ENCODE data around the gene HHAT.

Gene HHAT

DNA sequence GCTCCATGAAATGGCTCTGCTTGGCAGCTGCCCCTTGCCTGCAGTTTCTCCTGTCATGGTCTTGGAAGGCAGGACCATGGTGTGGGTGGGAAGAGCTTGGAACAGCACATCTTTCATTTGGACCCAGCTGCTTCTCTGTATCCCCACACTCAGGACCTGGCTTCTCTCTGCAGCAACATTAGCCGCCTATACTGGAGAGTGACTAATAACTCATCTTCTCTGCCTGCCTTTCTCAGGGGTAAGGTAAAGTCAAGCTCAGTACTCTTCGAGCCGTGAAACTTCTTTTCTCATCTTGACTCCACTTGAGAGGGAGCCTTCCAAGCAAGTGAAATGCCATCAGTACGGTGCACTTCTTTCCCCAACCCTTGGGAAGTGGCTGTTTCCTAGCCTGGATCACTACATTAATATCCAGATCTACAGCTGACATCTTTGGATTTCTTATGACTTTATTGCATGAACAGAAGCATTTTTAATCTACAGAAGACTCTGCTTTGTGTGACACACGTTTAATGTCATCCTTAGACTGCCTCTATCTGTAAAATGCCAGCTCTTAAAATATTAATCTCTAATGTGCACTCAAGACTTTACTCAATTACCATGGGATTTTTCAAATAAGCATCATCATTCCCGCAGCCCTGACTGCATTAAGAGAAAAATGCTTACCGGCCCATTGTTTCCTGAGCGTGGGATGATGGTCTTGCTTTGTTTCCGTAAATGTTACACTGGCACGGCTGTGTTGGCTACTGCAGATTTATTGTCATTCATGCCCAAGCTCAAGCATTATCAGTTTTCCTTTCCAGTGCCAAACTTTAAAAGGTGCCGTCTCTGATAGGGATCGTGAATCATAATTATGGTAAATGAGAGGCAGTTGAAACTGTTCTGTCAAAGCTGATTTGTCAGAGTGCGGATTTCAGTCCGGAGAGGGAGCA, 242.9 kb downstream of the HHAT start:
- TF ChIP-seq, protein P1, sequence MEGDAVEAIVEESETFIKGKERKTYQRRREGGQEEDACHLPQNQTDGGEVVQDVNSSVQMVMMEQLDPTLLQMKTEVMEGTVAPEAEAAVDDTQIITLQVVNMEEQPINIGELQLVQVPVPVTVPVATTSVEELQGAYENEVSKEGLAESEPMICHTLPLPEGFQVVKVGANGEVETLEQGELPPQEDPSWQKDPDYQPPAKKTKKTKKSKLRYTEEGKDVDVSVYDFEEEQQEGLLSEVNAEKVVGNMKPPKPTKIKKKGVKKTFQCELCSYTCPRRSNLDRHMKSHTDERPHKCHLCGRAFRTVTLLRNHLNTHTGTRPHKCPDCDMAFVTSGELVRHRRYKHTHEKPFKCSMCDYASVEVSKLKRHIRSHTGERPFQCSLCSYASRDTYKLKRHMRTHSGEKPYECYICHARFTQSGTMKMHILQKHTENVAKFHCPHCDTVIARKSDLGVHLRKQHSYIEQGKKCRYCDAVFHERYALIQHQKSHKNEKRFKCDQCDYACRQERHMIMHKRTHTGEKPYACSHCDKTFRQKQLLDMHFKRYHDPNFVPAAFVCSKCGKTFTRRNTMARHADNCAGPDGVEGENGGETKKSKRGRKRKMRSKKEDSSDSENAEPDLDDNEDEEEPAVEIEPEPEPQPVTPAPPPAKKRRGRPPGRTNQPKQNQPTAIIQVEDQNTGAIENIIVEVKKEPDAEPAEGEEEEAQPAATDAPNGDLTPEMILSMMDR (conservative IDR thresholded peaks at IDR 0.05; ENCODE audit: low read depth, low read length) = no peak
- no peak overlapping the region for H3K4me3 ChIP-seq (ENCODE audit: low read depth, low read length)
- no peak for DNase-seq (ENCODE audit: low read depth)

DNA sequence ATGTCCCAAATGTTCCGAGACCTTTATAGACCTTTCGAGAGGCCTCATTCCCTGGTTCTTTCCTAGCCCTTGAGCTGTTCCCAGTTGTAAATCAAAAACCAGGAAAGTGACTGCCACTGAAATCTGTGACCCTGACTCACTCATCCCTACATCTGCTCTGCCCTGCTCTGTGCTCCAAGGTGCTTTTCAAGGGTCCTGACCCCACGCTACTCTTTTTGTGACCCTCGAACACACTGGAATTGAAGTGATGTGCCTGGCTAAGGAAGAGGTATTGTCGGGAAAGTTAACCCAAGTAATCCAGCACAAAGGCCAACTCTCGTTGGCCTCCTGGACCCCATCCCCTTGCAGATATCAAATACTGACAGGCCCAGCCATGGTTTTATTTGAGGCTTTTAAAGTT, 244.4 kb downstream of the HHAT start:
- TF ChIP-seq, protein P1 (conservative IDR thresholded peaks at IDR 0.05; ENCODE audit: low read depth, low read length) = no peak
- DNase-seq (ENCODE audit: low read depth) = no peak
- H3K4me3 ChIP-seq (ENCODE audit: low read depth, low read length) = no peak overlapping the region

DNA sequence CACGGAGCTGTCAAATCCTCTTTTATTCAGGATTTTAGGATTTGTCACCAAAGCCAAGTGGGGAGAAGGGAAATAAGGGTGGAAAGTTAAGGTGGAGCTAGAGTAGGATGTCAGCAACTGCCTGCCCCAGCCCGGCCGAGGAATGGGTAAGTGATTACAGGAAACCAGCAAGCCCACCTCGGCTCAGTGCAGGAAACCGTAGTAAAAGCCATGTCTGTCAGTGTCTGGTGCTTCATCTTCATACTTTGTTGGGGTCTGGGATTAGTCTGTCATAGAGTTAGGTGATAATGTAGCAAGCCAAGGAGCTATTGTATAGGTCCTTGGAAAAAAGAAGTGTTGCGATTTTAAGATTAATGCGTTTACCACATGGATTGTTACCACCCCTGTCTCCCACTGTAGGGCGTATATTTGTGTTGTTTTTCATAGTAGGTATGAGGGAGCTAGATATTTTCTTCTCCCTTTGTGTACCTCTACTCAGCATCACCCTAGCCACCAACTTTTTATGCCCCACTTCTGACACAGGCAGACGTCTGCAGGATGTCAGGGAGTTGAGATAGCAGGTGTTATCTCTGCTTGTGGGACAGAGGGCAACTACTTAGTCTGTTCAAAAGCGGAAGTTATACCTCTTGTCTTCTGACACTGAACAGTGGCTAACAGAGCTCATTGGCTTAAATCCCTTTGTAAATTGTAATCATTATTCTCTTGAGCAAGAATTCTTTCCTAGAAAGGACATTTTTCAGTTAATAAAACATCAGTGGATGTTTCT, 253.7 kb downstream of the HHAT start:
- TF ChIP-seq, protein P1 (conservative IDR thresholded peaks at IDR 0.05; ENCODE audit: low read depth, low read length) = no peak
- H3K4me3 ChIP-seq (ENCODE audit: low read depth, low read length) = no peak overlapping the region
- no peak for DNase-seq (ENCODE audit: low read depth)

DNA sequence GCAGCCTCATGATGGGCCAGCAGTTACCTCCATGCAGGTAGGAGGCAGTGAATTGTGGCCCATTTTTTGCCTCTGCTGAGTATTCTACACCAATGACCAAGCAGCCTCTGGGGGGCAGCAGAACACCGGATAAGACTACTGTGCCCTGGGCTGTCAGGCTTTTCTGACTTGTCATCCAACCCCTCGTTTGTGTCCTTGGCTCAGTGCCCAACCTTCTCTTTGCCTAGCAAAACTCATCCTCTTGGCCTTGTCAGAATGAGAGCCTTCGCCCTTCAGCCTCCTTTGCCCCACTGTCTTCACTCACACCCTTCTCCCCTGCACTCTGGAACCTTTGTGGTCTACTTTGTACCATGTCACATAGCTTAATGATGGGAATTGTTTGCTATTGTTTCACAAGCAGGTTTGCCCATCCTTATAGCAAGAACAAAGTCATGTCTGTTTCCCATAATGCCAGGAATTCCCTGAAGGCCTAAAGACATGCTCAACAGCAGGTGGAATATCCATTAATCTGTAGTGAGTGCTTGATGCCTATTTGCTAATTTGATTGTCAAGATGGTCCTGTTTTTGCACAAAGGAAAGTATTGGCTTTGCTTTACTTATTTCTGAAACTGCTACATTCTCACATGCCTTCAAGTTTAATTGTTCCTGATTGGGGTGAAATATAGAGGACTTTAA, 255.9 kb downstream of the HHAT start:
- no peak overlapping the region for H3K4me3 ChIP-seq (ENCODE audit: low read depth, low read length)
- DNase-seq (ENCODE audit: low read depth) = peak; percentile 70
- TF ChIP-seq, protein P1 (conservative IDR thresholded peaks at IDR 0.05; ENCODE audit: low read depth, low read length) = peak; percentile 79

DNA sequence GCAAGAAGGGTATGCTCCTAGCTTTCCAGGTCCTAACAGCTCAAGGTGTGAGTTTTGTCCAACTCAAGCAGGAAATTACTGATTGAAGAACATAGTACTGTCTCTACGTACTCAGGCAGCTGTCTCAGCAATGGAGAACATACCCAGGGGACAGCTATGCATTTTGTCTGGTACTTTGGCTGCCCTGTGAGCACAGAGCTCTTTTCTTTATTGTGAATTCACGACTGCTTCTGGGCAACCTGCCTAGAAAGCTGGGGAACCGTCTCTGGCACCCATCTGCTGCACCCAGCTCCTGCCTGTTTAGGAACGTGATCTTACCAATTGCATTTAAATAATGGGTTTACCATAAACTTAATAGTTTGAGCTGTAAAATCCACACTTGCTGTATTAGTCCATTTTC, 258.1 kb downstream of the HHAT start:
- TF ChIP-seq, protein P1 (conservative IDR thresholded peaks at IDR 0.05; ENCODE audit: low read depth, low read length) = no peak
- no peak overlapping the region for H3K4me3 ChIP-seq (ENCODE audit: low read depth, low read length)
- DNase-seq (ENCODE audit: low read depth) = no peak

DNA sequence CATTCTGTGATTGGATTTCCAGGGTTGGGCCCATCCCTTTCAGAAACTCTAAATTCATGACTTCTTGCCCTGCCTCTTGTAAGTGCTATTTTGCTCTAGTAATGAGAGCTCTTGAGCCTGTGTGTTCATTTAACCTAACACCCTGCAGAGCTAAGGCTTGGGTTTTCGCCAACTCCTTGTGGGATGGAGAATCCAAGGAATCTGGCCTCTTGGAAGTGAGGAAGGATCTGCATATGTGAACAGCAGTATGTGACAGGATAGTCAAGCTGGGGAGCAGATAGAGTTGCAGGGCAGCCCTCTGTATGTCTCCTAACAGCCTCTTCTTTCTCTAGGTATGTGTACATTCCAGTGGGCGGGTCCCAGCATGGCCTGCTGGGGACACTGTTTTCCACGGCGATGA, 258.9 kb downstream of the HHAT start:
- TF ChIP-seq, protein P1 (conservative IDR thresholded peaks at IDR 0.05; ENCODE audit: low read depth, low read length) = no peak
- no peak overlapping the region for H3K4me3 ChIP-seq (ENCODE audit: low read depth, low read length)
- DNase-seq (ENCODE audit: low read depth) = peak; percentile 6

Data from choroid plexus epithelial cell (primary cell).